ENCODE measurements around the gene TRERF1.

GRCh38 chr6:42460883-42461282, 9.2 kb upstream of the TRERF1 start:
- no peak for TF ChIP-seq CTCF (conservative IDR thresholded peaks at IDR 0.05)
- no peak for TF ChIP-seq EZH2 (IDR thresholded peaks at IDR 0.05; ENCODE audit: low read depth)
